Astrocyte (in vitro differentiated cells and primary cell): ENCODE results near the gene EIF4E1B. TPM values are rescaled to one million over a fixed set of nuclear protein-coding genes. Genes with fewer than 3 reads are reported as not detected.

Experiments used
- DNase-seq: peaks from one replicate; pipeline ENCODE4 v3.0.0-alpha.2; 2010; ENCODE audit warnings: low read depth
- FAIRE-seq: peaks from 2 replicates; lab custom pipeline; 2011; peaks lifted over from hg19 to GRCh38; lab: Jason Lieb, UNC
- H2AFZ ChIP-seq: 2 replicates; pipeline ENCODE4 v1.6.0; 2012; ENCODE audit warnings: low read depth, low read length, inconsistent platforms
- H3K27ac ChIP-seq: 2 replicates; pipeline ENCODE4 v1.5.1; 2011; ENCODE audit warnings: low read depth, low read length, inconsistent platforms
- H3K27me3 ChIP-seq: 2 replicates; pipeline ENCODE4 v1.6.0; 2011; ENCODE audit warnings: low read length, inconsistent platforms; ENCODE audit not compliant: insufficient read depth
- H3K36me3 ChIP-seq: 2 replicates; pipeline ENCODE4 v1.5.1; 2011; ENCODE audit warnings: low read length, inconsistent platforms; ENCODE audit not compliant: insufficient read depth
- H3K4me1 ChIP-seq: 2 replicates; pipeline ENCODE4 v1.5.1; 2011; ENCODE audit warnings: low read length, inconsistent platforms; ENCODE audit not compliant: insufficient read depth
- H3K4me2 ChIP-seq: 2 replicates; pipeline ENCODE4 v1.6.0; 2012; ENCODE audit warnings: low read length, inconsistent platforms
- H3K4me3 ChIP-seq: 2 replicates; pipeline ENCODE4 v1.5.1; 2011; ENCODE audit warnings: low read depth, mild to moderate bottlenecking, low read length, inconsistent platforms; ENCODE audit not compliant: insufficient read depth
- H3K79me2 ChIP-seq: 2 replicates; pipeline ENCODE4 v1.6.0; 2012; ENCODE audit warnings: mild to moderate bottlenecking, low read length, inconsistent platforms; ENCODE audit not compliant: insufficient read depth
- H3K9ac ChIP-seq: 2 replicates; pipeline ENCODE4 v1.6.0; 2012; ENCODE audit warnings: mild to moderate bottlenecking, low read length, inconsistent platforms
- H3K9me3 ChIP-seq: 2 replicates; pipeline ENCODE4 v1.5.1; 2012; ENCODE audit warnings: low read depth, mild to moderate bottlenecking, low read length, inconsistent platforms; ENCODE audit not compliant: insufficient read depth
- H4K20me1 ChIP-seq: 2 replicates; pipeline ENCODE4 v1.6.0; 2012; ENCODE audit warnings: low read length, inconsistent platforms; ENCODE audit not compliant: insufficient read depth
- H3K27ac Mint-ChIP-seq: one replicate; pipeline ENCODE4 v1.8.0; 2021; ENCODE audit warnings: mild to moderate bottlenecking, mixed read lengths; ENCODE audit not compliant: unreplicated experiment
- H3K27me3 Mint-ChIP-seq: one replicate; pipeline ENCODE4 v1.8.0; 2021; ENCODE audit warnings: low read depth, mixed read lengths; ENCODE audit not compliant: unreplicated experiment
- H3K36me3 Mint-ChIP-seq: one replicate; pipeline ENCODE4 v1.8.0; 2021; ENCODE audit warnings: low read depth, mixed read lengths; ENCODE audit not compliant: unreplicated experiment
- H3K4me1 Mint-ChIP-seq: one replicate; pipeline ENCODE4 v1.8.0; 2021; ENCODE audit warnings: low read depth, mixed read lengths; ENCODE audit not compliant: unreplicated experiment
- H3K4me3 Mint-ChIP-seq: one replicate; pipeline ENCODE4 v1.8.0; 2021; ENCODE audit warnings: mild to moderate bottlenecking, moderate library complexity, mixed read lengths; ENCODE audit not compliant: unreplicated experiment
- H3K9me3 Mint-ChIP-seq: one replicate; pipeline ENCODE4 v1.8.0; 2021; ENCODE audit warnings: mild to moderate bottlenecking, mixed read lengths; ENCODE audit not compliant: unreplicated experiment
- EZH2 ChIP-seq: IDR thresholded peaks from 2 replicates; pipeline ENCODE4 v1.6.1; 2012; ENCODE audit warnings: mild to moderate bottlenecking, low read length, inconsistent platforms; ENCODE audit not compliant: insufficient read depth
- total RNA-seq: library from RNA; stranded (reverse); gene quantifications from 2 replicates; pipeline ENCODE4 v1.2.1, GENCODE V29; 2021
- TF ChIP-seq, protein P1 (sequence below): IDR thresholded peaks from 2 replicates; pipeline ENCODE4 v1.5.1; 2011; ENCODE audit warnings: low read depth, mild to moderate bottlenecking, inconsistent platforms, low read length, moderate library complexity; ENCODE audit not compliant: insufficient read depth

Gene EIF4E1B
- total RNA-seq, 1 donor from 2014 or later: not detected

DNA sequence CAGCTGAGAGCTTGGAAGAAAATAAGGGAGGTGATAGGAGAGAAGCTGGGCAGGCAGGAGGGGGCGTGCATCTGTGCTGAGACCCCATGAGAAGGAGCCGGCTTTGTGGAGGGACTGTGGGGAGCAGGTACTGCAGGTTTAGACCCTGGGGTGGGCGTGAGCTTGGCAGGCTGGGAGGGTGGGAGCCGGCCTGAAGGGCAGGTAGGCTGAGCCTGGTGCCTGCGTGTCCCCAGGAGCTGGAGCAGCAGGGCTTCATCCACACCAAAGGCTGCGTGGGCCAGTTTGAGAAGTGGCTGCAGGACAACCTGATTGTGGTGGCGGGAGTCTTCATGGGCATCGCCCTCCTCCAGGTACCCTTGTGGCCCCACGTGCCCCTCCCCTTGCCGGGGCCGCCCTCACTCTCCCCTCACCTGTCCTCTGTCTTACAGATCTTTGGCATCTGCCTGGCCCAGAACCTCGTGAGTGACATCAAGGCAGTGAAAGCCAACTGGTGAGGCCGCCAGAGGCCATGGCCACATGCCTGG, 26.1 kb downstream of the EIF4E1B start:
- Histone ChIP-seq H2AFZ (no peak overlapping the region), H3K79me2 (peaks cover 1% of the 10 kb centered on the region), H3K27me3 (no peaks in the 10 kb centered on the region), H4K20me1 (peaks cover 68% of the 10 kb centered on the region), H3K4me2 (no peak overlapping the region), H3K36me3 (no peaks in the 10 kb centered on the region), H3K4me3 (no peak overlapping the region), H3K4me1 (peaks cover 12% of the 10 kb centered on the region), H3K27ac (no peak overlapping the region), H3K9ac (no peak overlapping the region), H3K9me3 (no peaks in the 10 kb centered on the region)
- Mint-ChIP-seq H3K4me1 (peaks cover 24% of the 10 kb centered on the region), H3K9me3 (no peaks in the 10 kb centered on the region), H3K27ac (no peak overlapping the region), H3K27me3 (peaks cover 4% of the 10 kb centered on the region), H3K4me3 (no peak overlapping the region), H3K36me3 (peaks cover 13% of the 10 kb centered on the region)
- FAIRE-seq (no peak), DNase-seq (no peak)
- no peak for TF ChIP-seq EZH2
- TF ChIP-seq, protein P1, sequence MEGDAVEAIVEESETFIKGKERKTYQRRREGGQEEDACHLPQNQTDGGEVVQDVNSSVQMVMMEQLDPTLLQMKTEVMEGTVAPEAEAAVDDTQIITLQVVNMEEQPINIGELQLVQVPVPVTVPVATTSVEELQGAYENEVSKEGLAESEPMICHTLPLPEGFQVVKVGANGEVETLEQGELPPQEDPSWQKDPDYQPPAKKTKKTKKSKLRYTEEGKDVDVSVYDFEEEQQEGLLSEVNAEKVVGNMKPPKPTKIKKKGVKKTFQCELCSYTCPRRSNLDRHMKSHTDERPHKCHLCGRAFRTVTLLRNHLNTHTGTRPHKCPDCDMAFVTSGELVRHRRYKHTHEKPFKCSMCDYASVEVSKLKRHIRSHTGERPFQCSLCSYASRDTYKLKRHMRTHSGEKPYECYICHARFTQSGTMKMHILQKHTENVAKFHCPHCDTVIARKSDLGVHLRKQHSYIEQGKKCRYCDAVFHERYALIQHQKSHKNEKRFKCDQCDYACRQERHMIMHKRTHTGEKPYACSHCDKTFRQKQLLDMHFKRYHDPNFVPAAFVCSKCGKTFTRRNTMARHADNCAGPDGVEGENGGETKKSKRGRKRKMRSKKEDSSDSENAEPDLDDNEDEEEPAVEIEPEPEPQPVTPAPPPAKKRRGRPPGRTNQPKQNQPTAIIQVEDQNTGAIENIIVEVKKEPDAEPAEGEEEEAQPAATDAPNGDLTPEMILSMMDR: no peak

DNA sequence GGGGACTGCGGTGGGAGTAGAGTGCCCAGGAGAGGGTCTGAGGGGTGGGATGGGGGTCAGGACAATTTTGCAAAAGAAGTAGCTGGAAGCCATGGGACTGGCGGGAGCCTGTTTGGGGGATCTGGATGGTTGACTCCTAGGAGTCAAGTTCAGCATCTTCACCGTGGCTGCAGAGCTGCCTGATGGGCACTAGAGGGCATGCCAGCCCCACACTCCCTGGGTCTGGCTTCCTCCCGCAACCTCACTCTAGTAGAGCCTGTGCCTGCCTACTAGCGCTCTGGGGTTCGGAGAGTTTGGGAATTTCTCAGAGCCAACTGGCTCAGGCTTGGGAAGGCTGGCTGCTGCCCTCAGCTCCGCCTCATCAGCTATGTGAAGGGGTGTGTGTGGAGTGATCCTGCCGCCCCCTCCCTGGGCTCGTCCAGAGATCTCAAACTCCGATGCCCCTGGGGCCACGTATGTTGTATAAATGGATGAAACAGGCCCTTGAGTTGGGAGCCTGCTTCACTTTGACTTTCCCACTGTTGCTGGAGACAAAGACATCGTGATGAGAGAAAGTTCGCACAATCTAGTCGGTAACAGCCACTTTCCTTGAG, 27.6 kb downstream of the EIF4E1B start:
- Mint-ChIP-seq H3K36me3 (peaks cover 12% of the 10 kb centered on the region), H3K4me3 (no peak overlapping the region), H3K27ac (no peak overlapping the region), H3K27me3 (peaks cover 10% of the 10 kb centered on the region), H3K4me1 (peaks cover 24% of the 10 kb centered on the region), H3K9me3 (no peaks in the 10 kb centered on the region)
- Histone ChIP-seq H3K27me3 (peaks cover 3% of the 10 kb centered on the region), H4K20me1 (peaks cover 53% of the 10 kb centered on the region), H3K9ac (no peak overlapping the region), H3K36me3 (no peaks in the 10 kb centered on the region), H2AFZ (no peak overlapping the region), H3K4me1 (peaks cover 7% of the 10 kb centered on the region), H3K4me3 (no peak overlapping the region), H3K4me2 (no peak overlapping the region), H3K9me3 (no peaks in the 10 kb centered on the region), H3K79me2 (no peaks in the 10 kb centered on the region), H3K27ac (no peak overlapping the region)
- peak; percentile 32 for DNase-seq
- TF ChIP-seq, protein P1: peak; percentile 69
- no peak for TF ChIP-seq EZH2
- no peak for FAIRE-seq

DNA sequence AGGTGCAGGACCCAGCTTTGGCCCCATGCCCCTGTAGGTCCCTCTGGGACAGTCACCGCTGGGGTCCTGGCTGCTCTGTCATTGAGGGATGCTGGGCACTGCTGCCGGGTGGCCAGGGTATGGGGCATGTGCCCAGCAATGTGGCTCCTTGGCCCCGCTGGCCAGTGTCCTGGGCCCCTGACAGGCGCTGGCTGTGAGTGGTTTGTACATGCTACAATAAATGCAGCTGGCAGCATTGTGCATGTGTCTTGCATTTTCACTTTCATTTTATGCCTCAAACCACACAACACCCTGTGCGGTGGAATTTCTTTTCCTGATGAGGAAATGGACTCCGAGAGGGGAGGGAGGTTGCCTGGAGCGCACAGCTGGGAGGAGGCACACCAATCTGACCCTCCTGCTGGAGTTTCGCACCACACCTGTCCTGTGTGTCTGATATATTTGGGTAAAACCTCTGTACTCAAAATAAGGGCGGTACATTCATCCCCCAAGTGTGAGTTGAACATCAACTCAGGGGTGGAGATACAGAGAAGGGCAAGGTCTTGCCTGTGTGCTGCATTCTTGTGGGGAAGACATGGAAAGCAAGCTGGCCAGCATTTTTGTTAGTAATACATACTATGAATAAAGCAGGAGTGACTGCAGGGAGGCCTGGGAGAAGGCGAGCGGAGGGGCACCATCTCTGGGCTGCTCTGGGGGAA, 28.5 kb downstream of the EIF4E1B start:
- Histone ChIP-seq H2AFZ (no peak overlapping the region), H3K9me3 (no peaks in the 10 kb centered on the region), H4K20me1 (peaks cover 45% of the 10 kb centered on the region), H3K36me3 (no peaks in the 10 kb centered on the region), H3K79me2 (no peaks in the 10 kb centered on the region), H3K4me3 (no peak overlapping the region), H3K27ac (no peak overlapping the region), H3K4me2 (no peak overlapping the region), H3K9ac (no peak overlapping the region), H3K27me3 (peaks cover 8% of the 10 kb centered on the region), H3K4me1 (no peaks in the 10 kb centered on the region)
- H3K27ac Mint-ChIP-seq: peak overlapping the region; percentile 55
- peaks cover 7% of the 10 kb centered on the region for H3K36me3 Mint-ChIP-seq
- H3K9me3 Mint-ChIP-seq: no peaks in the 10 kb centered on the region
- peaks cover 17% of the 10 kb centered on the region for H3K4me1 Mint-ChIP-seq
- H3K27me3 Mint-ChIP-seq: peaks cover 16% of the 10 kb centered on the region
- no peak for FAIRE-seq
- TF ChIP-seq, protein P1: no peak
- peak overlapping the region; percentile 31 for H3K4me3 Mint-ChIP-seq
- no peak for DNase-seq
